Measurements from ENCODE around the gene NPC1L1. TPM values are rescaled to one million over a fixed set of nuclear protein-coding genes. Genes with fewer than 3 reads are reported as not detected.

The NPC1L1 gene
- total and polyA plus RNA-seq, 8 donors = 0.06 to 0.50 (median 0.32) TPM; not detected in 1

DNA sequence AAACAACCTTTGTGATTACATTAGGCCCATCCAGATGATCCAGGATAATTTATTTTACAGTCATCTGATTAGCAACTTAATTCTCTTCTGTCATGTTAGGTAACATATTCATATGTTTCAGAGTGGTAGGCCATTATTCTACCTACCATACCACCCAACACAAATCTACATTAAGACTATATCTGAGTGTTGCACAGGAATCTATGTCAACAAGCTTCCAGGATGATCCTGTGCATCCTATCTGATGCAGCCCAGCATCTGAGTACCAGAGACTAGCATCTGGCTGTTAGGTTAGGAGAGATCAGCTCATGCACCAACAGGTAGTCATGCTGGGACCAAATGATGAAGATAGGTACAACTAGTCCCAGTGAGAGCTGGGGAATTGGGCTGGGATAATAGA lies 33.9 kb upstream of the NPC1L1 start:
- Histone ChIP-seq H3K27ac (no peak overlapping the region), H3K4me1 (peaks cover 15 to 46% of the 10 kb centered on the region in 2 donors), H3K36me3 (peaks cover 3 to 67% of the 10 kb centered on the region in 2 donors), H3K27me3 (no peaks in the 10 kb centered on the region), H3K4me3 (peak overlapping the region in 1 of 2 donors; percentile 99), H3K9me3 (no peaks in the 10 kb centered on the region)
- intact Hi-C loops (cut with DNase I) = no loop called here
- TF ChIP-seq, protein P1, sequence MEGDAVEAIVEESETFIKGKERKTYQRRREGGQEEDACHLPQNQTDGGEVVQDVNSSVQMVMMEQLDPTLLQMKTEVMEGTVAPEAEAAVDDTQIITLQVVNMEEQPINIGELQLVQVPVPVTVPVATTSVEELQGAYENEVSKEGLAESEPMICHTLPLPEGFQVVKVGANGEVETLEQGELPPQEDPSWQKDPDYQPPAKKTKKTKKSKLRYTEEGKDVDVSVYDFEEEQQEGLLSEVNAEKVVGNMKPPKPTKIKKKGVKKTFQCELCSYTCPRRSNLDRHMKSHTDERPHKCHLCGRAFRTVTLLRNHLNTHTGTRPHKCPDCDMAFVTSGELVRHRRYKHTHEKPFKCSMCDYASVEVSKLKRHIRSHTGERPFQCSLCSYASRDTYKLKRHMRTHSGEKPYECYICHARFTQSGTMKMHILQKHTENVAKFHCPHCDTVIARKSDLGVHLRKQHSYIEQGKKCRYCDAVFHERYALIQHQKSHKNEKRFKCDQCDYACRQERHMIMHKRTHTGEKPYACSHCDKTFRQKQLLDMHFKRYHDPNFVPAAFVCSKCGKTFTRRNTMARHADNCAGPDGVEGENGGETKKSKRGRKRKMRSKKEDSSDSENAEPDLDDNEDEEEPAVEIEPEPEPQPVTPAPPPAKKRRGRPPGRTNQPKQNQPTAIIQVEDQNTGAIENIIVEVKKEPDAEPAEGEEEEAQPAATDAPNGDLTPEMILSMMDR (IDR thresholded peaks at IDR 0.05) = no peak
- ATAC-seq (no peak), DNase-seq (no peak)

DNA sequence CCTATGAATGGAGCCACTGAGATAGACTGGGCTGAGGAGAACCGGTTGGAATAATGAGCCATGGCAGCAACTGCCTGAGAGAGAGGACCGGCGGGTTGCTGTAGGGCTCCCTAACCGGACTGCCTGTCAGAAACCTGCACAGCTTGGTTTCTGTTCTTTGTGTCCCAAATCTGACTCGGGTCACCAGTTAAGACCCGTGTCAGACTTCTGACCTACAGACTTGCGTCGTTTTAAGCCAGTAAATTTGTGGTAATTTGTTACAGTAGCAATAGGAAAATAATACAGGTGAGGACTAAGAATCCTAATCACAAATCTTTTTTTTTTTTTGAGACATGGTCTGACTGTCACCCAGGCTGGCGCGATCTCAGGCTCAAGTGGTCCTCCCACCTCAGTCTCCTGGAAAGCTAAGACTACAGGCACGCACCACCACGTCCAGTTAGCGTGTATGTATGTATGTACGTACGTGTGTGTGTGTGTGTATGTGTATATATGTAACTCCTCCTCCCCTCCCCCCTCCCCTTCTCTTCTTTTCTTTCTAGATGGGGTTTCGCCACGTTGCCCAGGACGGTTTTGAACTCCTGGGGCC lies 33.2 kb upstream of the NPC1L1 start:
- intact Hi-C loops (cut with DNase I) = no loop called here
- no peaks in the 10 kb centered on the region for H3K27me3 ChIP-seq
- no peak for ATAC-seq
- peaks cover 3 to 67% of the 10 kb centered on the region in 2 donors for H3K36me3 ChIP-seq
- peaks cover 15 to 39% of the 10 kb centered on the region in 2 donors for H3K4me1 ChIP-seq
- peak overlapping the region; percentile 96 to 99 for H3K4me3 ChIP-seq
- no peaks in the 10 kb centered on the region for H3K9me3 ChIP-seq
- no peak for DNase-seq
- TF ChIP-seq, protein P1 (IDR thresholded peaks at IDR 0.05) = no peak
- H3K27ac ChIP-seq = peak overlapping the region; percentile 77 to 91

DNA sequence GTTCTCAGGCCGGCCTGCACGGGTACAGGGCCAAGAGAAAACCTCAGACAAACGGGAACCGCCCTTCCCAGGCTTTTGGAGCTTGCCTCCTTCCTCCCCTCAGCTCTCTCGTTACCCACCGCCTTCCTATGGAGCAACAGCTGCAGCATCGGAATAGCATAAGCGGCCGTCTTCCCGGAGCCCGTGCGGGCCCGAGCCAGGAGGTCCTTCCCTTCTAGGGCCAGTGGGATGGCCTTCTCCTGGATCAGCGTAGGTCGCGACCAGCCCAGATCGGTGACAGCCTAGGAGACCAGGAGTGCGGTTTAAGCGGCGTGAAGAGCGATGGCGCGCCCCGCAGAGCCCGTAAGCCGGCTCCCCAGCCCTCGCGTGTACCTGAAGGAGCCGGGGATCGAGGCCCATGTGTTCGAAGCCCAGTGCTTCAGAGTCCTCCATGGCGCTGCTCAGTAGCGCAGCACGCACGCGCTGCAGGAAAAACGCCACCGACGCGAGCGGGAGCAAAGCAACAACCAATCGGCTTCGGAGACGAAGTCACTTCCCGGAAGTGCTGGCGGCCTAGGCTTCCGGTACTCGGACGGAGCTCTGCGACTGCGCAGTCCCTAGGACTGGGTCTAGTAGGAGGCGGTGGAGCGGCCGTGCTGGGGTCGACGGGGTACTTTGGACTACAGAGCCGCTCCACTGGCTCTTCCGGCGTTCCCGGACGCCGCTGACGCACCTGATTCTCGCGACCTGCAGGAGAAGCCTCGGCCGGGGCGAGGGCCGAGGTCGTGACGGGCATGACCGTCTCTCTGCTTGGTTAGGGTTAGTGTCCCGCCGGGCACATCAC lies 32.5 kb upstream of the NPC1L1 start, which contains the start of gene DDX56:
DDX56 (minus strand) TSS at position 445 of the 823 bp plus-strand sequence; CDS start at position 432, 13 bp downstream.
- intact Hi-C loops (cut with DNase I) = no loop called here
- H3K36me3 ChIP-seq = peaks cover 3 to 67% of the 10 kb centered on the region in 2 donors

DNA sequence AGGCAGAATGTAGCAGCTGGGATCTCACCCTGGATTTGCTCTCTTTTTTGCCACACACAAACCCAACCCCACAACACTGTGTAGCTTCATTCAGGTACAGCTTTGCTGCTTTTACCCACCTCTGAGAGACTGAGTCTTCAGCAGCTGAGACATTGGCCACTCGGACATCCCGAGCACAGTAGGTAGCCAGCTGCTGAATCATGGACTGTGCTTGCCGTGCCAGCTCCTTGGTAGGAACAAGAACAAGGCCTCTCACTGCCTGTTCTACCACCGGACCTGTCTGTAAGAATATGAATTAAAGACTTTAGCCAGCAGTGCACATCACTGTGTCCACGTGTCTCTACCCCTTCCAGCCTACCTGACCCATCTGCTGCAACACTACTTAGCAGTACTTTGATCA lies 31.6 kb upstream of the NPC1L1 start:
- DNase-seq = no peak
- no peaks in the 10 kb centered on the region for H3K27me3 ChIP-seq
- ATAC-seq = no peak
- H3K36me3 ChIP-seq = peaks cover 3 to 67% of the 10 kb centered on the region in 2 donors
- peak overlapping the region; percentile 96 to 99 for H3K4me3 ChIP-seq
- H3K4me1 ChIP-seq = peaks cover 15 to 39% of the 10 kb centered on the region in 2 donors
- TF ChIP-seq, protein P1 (IDR thresholded peaks at IDR 0.05) = no peak
- peak overlapping the region in 1 of 2 donors; percentile 91 for H3K27ac ChIP-seq
- no peaks in the 10 kb centered on the region for H3K9me3 ChIP-seq
- intact Hi-C loops (cut with DNase I) = no loop called here

More for the DNA sequence above, 32.5 kb upstream of the NPC1L1 start, which contains the start of gene DDX56:
- peaks cover 15 to 39% of the 10 kb centered on the region in 2 donors for H3K4me1 ChIP-seq
- no peaks in the 10 kb centered on the region for H3K9me3 ChIP-seq
- H3K4me3 ChIP-seq = peak within 1 kb of the TSS; percentile 96 to 99
- DNase-seq (peak; percentile 93 to 97 (median 96)), ATAC-seq (peak; percentile 97)
- TF ChIP-seq, protein P1 (IDR thresholded peaks at IDR 0.05) = no peak
- peak within 1 kb of the TSS; percentile 77 to 91 for H3K27ac ChIP-seq
- H3K27me3 ChIP-seq = no peaks in the 10 kb centered on the region

DNA sequence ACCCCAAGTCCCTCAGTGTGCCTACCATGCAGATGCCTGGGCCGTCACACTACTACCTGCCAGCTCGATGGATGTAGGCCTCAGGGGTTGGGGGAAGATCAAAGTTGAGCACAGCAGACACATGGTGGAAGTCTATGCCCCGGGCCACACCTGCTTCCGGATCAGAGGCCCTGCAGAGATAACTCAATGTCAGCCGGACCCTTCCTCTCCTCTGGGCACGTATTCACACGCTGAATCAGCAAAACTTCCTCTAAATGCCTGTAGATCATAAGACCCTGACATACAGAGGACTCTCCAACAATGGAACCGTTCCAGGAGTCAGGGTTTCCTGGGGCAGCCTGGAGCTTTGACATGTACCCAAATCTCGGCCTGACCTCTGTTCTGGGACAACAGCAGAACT lies 28.8 kb upstream of the NPC1L1 start:
- H3K27me3 ChIP-seq = no peaks in the 10 kb centered on the region
- H3K4me3 ChIP-seq = no peak overlapping the region
- TF ChIP-seq, protein P1 (IDR thresholded peaks at IDR 0.05) = no peak
- H3K36me3 ChIP-seq = peaks cover 0 to 78% of the 10 kb centered on the region in 2 donors
- H3K27ac ChIP-seq = no peak overlapping the region
- intact Hi-C loops (cut with DNase I) = loop anchor here in 1 of 2 donors (5.0 kb wide), 1 partner anchor 328 kb away; no protein-coding TSS in a partner anchor
- H3K9me3 ChIP-seq = no peaks in the 10 kb centered on the region
- ATAC-seq (no peak), DNase-seq (no peak)
- peaks cover 15 to 38% of the 10 kb centered on the region in 2 donors for H3K4me1 ChIP-seq

Data from left lung (tissue), 10 donors.